CD4-positive, alpha-beta T cell treated with Interleukin-4 for 1 hour (primary cell): Measurements from ENCODE around the gene ARL14.
"Not testable (repeated sequence)": the region's sequence is repeated elsewhere in the genome, so short reads cannot be mapped to it uniquely, and the experiment has no call there.

Experiments
- DNase-seq, 2 donors: peaks; one replicate each; pipeline ENCODE4 v3.0.0-alpha.2; 2020 to 2022

Gene ARL14

DNA sequence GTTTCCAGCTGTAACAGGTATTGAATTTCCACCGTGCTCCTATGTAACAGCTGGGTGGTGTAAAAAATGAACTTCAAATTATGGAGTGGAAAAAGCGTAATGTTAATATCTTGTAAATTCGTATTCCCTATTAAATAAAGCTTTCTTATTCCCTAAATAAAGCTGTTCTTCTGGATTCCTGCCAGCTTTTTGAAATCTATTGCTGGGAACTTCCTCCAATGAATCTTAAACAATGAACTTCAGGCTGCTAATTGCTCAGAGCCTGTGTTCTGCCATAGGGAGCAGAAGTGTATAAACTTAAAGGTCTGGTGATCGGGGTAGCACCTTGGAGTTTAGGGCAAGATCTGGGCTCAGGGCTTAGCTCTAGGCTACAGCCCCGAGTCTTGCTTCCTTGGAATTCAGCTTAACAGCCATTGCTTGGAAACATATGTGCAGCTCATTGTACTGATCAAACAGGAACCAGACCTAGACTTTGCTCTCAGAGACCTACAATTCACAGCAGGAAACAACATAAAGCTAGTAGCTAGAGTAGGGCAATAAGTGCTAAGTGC, 1.4 kb downstream of the ARL14 start:
- no peak for DNase-seq

DNA sequence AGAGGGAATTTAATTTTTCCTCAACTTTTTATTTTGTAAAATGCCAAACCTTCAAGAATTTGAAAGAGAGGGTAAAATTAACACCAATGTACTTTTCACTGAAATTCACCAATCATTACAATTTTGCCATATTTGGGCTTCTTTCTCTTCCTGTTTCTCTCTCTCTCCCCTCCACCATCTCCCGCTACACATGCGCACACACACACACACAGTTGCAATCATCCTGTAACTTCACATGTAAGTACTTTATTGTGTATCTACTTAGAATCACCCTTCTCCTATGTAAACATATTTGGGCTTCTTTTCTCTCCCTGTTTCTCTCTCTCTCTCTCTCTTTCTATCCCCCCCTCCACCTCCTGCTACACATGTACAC, 7.4 kb downstream of the ARL14 start:
- no peak for DNase-seq

DNA sequence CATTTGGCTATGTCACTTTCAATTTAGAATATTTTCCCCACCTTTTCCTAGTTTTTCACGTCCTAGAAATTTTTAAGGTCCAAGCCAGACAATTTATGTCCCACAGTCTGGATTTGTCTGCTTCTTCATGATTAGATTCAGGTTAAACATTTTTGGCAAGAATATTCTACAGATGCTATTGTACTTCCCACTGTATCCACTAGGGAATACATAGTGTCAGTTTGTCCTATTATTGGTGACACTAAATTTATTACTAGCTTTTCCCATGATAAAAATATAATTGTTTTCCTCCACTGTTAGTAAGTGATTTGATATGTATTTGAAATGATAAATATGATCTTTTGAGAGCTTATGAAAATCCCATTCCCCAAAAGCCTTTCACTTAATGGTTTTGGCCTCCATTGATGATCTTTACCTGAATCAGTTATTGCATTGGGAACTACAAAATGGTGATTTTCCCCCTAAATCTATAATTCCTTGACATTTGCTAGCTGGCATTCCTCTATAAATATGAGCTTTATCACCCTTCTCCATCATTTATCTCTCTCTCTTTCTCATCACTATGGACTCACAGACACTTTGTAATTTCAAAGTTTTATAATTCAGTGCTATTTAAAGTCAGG, 8.3 kb downstream of the ARL14 start:
- no peak for DNase-seq

DNA sequence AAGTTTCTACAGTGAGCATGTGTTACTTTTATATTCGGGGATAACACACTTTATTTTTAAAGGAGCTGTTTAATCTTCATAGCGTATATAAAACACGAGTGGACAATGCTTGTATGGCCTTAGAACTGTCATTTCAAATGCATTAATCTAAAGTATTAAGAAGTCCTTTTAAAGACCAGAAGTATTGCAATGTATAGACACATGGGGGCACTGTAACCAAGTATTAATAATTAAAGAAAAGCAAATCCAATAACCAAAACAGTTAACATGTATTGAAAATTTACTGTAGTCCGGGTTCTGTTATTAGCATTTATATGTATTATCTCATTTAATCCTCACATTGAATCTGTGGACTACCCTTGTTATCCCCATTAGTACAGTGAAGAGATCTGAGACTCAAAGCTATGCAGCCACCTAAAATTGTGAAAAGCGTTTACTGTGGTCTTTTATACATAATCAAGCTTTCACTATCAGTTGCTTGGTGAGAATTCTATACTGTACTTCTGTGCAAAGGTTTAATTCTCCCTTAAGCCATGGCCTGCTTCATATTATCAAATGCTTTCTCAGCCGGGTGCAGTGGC, 10.1 kb downstream of the ARL14 start:
- DNase-seq = peak in 1 of 2 donors; percentile 22

DNA sequence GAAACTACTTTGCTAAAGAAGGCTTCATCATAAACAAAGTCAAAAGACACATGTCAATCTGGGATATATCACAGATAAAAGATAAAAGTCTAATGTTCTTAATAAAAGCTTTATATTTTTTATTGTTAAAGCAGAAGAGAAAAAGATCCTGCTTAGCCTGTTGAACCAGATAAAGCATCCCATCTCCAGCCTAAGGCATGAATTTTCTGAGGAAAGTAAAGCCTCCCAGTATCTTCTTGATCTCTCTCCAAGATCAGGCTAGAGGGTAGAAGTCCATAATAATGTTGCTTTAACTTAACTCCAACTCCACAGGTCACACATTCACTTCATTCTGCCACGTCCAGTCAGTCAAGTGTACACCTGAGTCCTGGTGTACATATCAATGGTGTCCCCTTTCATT, 14.2 kb downstream of the ARL14 start:
- no peak for DNase-seq

DNA sequence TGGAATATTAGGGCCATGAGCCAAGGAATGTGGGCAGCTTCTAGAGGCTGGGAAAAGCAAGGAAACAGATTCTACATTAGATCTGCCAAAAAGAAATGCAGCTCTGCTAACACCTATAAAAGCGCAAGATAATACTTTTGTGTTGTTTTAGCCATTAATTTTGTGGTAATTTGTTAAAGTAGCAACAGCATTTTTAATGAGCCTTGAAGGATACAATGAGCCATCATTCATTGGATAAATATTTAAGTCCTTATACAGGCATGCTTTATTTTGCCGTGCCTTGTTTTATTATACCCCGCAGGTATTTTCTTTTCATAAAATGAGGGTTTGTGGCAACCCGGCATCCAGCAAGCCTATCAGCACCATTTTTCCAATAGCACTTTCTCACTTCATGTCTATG, 15.0 kb downstream of the ARL14 start:
- no peak for DNase-seq

DNA sequence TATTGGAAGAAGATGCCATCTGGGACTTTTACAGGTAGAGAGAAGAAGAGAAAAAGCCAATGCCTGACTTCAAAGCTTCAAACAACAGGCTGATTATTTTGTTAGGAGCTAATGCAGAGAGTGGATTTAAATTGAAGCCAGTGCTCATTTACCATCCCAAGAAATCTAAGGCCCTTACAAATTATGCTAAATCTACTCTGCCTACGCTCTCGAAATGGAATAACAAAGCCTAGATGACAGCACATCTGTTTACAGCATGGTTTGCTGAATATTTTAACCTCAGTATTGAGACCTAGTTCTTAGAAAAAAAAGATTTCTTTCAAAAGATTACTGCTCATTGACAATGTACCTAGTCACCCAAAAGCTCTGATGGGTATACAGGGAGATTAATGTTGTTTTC, 16.2 kb downstream of the ARL14 start:
- no peak for DNase-seq

DNA sequence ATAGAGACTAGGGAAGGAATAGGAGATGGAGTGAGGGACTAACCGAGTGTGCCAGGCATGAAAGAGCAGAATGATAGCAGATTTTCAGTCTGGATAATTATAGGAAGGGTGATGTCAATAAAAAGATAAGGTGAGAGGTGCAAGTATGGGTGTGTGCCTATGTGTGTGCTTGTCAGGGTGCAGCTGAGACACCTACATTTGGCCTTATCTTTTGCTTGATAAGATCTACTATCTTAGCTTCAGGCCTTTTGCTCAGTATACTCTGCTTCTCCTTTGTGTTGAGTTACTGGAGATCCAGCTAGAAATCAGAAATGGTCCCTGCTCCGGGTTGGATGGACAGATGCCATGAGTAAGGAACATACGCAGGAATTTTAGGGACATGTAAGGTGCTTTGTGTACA, 17.4 kb downstream of the ARL14 start:
- no peak for DNase-seq

DNA sequence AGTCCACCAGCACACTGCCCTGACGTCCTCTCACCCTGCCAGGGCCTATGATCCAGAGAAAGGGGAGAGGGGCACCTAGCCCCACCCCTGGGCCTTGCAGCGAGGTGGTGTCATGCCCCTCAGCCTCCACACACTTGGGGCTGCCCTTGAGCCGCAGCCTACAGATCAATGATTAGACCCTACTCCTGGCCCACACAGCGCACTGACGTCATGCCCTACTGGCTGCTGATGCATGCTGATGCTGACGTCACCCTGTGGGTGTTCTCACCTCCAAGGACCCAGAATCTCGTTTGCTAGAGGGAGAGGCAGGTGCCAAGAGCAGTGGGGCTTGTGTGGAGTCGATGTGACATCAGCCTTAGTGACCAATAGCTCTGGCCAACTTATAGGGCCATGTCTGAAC, 18.0 kb downstream of the ARL14 start:
- no peak for DNase-seq

DNA sequence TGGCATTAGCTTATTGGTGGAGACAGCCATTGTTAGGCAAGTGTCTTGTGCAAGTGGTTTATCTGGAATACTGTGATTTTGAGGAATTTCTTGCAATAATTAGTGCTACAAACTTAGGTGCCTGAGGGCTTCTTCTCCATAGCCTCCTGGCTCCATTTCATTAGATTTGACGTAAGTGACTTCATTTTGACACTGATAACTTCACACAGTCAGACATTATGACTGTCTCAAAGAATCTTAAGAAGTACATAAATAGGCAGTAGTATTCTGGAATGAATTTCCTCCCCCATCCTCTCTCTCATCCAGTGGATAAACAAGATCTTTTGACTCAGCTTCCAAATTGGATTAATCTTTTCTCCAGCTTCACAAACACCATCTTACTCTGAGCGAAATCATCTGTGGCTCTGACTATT, 19.0 kb downstream of the ARL14 start:
- DNase-seq = no peak

DNA sequence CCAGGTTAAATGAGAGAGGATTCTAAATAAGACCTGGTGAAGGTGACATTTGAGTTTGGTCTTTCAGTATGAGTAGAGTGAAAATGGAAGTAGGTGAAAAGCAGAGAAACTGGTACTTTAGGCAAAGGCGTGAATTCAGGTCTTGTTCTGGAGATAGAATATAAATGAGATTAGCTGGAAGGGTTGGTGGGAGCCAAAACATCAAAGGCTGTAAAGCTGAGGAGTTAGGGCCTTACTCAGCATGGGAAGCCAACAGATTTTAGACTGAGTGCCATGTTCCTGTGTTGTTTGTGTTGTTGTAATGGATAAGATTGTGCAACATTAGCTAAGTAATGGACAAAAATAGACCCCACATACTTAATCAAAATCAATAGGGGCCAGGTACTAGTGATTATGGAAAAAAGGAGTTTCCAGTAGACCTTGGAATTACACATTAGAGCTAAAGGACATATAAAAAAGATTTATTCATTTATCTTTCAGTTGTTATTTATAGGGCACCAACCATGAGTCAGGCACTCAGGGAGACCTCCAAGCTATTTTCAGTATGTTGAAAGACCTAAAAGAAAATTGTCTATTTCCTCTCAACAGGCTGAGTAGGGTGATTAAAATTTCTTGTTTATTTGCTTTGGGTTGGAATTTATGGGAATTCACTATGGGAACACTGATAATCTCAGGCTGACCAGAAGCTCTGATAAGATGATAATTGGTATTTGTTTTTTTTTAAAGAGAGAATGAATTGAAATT, 20.8 kb downstream of the ARL14 start:
- no peak for DNase-seq

DNA sequence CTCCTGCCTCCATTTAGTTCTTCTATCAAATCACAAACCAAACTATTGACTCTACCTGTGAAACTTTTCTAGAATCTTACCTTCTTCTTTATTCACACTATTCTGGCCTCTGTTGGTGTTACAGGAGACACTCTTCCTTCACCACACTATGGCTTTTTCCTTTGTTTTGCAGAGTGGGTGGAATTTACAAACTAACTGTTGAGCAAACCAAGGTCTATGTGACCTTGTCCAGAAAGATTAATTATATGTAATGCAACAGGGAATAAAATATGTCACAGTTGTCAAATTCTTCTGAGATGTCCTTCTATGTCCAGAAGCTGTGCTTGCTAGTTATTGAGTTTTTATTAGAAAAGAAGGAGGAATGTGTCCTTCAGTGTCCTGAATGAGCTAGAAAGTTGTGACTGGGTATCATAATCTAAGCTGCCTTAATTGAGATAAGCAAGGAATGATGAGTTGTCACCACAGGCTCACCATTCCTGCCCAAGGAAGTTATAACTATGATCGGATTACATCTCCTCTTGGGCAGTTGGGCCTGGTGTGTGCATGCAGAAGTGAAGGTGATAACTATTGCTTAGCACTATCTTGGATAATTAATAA, 21.7 kb downstream of the ARL14 start:
- no peak for DNase-seq

DNA sequence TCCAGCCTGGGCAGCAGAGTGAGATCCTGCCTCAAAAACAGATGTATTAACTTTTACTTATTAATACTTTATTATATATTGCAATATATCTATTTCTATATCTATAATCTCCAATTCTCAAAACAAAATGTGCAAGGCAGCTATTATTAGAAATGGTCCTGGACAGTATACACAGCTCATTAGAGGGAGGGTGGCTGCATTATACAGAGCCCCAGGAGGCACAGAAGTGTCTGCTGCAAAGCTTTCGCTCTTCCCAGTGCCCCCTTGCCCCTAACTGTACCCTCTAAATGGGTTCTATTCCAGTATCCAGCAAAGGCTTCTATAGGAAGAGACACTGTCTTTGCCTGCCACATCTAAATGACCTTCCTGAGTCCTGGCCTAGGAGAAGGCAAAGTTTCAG, 24.5 kb downstream of the ARL14 start:
- no peak for DNase-seq

DNA sequence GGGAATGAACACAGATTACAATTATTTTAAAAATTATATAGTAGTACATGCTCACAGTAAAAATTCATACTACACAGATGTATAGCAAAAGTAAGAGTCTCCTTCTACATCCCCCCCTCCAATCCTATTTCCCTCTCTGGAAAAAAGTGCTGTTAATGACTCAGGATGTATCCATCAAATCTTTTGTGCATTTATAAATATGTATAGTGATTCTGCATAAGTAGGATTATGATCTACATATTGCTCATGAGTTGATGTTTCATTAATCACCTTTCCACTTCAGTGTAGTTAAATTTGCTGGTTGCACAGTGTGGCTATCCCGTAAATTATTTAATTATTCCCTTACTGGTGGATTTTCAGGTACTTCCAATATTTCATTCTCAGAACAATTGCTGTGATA, 25.3 kb downstream of the ARL14 start:
- no peak for DNase-seq

DNA sequence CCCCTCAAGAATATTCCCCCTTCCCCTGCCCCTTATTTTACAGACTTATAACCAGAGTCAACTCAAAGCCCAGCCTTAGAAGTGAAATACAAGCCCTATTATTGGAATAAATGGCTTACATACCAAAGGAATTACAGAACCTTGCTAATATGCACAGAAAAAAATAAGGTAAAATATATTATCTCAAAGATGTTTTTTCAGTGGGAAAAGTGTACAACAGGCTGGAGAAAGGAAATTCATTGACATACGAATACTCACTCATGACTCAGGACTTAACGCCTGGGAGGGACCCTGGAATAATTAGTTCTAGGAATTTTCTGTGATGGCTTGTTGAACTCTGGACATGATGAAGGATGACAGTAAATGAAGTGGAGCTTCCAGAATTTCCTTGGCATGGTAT, 27.0 kb downstream of the ARL14 start:
- no peak for DNase-seq

DNA sequence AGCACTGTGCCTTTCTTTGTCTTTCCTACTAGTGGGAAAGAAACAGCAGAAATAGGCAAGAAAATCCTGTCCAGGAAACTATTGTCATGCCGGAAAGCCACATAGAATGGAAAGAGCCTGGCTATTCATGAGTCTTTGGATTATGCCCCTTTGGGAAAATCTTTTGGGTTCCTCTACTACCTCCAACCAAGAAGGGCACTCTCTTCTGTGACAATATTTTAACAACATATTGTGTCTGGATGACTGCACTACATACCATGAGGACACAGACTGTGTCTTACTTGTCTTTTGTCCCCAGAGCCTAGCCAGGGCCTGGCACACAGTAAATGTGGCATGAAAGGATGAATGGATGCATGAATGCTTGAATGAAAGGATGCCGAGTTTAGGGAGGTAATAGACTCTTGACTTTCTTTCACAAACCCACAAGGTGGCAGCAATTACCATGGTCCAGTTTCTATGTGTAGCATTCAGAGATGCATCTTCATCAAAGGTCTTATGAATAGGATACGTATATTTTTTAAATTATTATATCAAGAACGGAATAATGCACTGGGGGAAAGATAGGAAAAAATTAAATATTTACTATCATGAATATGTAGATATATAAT, 30.3 kb downstream of the ARL14 start:
- peak; percentile 40 to 62 for DNase-seq

DNA sequence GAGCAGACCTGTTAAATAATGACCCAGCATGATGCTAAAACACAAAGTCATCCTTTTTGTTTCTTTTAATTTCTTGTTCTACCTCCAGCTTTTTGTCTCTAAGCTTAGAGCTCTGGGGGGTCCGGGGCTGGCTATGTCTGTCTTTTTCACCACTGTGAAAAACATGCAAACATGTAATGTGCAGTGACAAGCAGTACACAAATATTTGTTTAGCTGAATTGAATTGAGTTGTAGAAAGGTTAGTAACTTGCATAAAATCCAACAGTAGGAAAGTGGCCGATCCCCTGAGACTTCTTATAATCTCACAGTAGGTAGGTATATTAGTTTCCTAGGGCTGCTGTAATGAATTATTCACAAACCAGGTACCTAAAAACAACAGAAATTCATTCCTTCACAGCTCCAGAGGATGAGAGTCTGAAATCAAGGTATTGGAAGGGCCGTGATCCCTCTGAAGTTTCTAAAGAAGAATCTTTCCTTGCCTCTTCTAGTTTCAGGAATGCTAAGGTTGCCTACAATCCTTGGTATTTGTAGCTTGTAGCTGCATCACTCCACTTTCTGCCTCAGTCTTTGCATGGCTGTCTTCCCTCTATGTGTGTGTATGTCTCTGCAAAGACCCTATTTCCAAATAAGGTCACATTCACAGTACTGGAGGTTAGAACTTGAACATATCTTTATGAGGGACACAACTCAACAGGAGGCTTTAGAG, 32.7 kb downstream of the ARL14 start:
- DNase-seq = no peak

DNA sequence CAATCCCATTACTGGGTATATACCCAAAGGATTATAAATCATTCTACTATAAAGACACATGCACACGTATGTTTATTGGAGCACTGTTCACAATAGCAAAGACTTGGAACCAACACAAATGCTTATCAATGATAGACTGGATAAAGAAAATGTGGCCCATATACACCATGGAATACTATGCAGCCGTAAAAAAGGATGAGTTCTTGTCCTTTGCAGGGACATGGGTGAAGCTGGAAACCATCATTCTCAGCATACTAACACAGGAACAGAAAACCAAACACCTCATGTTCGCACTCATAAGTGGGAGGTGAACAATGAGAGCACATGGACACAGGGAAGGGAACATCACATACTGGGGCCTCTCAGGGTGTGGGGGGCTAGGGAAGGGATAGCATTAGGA, 36.2 kb downstream of the ARL14 start:
- DNase-seq = not testable (repeated sequence)

DNA sequence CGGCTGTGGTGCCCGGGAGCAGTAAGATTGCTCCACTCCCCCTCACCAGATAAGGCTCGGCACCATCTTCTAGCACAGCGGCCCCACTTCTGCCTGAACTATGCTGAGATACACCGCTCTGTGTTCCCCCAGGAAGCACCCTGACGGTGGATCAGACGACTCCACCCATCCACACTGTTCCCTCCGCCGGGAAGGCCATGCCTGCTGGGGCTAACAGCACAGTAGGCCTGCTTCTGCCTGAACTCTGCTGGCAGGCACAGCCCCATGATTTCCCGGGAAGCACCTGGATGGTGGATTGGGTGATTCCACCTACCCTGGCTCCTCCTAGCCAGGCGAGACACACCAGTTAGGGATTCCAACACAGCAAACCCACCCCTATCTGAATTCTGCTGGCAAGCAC, 42.8 kb downstream of the ARL14 start:
- DNase-seq = no peak

DNA sequence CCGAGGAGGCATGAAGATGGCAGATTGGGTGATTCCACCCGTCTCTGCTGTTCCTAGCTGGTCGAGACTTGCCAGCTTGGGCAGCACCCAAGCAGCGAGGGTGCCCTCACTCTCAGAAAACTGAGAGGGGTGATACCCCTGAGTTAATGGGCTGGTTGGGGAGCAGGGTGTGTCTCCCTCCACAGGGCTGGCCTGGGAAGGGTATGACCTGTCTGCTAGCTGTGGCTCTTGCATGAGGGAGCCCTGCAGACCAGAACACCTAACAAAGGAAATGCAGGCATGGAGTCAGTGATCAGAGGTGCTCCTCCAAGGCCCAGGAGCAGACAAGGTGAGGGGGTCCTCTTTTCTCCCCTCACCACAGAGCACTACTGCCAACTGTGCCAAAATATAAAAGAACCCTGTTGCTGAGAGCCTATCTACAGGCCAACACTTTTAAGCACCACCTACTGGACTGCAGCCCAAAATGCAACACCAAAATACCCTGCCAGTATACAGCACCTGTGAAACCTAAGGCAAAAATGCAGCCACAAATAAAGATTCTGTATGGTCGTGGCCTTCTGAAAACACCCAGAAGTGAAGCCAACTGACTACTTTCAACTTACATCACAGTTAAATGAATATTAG, 43.3 kb downstream of the ARL14 start:
- no peak for DNase-seq

DNA sequence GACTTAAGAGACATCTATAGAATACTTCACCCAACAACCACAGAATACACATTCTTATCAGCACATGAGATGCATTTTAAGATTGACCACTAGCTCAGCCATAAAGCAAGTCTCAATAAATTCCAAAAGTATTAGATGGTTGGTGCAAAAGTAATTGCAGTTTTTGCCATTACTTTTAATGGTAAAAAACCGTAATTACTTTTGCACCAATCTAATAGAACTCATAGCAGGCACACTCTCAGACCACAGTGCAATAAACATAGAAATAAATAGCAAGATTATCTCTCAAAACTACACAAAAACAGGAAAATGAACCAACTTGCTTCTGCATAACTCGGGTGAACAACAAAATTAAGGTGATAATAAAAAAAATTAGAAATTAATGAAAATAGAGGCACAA, 45.4 kb downstream of the ARL14 start:
- DNase-seq = no peak

DNA sequence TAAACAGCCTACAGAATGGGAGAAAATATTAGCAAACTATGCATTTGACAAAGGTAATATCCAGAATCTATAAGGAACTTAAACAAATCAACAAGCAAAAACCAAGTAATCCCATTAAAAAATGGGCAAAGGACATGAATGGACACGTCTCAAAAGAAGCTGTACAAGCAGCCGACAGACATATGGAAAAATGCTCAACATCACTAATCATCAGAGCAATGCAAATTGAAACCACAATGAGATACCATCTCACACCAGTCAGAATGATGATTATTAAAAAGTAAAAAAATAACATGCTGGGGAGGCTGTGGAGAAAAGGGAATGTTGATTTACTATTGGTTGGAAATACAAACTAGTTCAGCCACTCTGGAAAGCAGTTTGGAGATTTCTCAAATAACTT, 48.4 kb downstream of the ARL14 start:
- DNase-seq = no peak
